Neuronal stem cell (in vitro differentiated cells): ENCODE measurements around the gene MMP19.
"Not testable (repeated sequence)": the region's sequence is repeated elsewhere in the genome, so short reads cannot be mapped to it uniquely, and the experiment has no call there.

Experiments
- DNase-seq: peaks from one replicate; pipeline ENCODE4 v3.0.0-alpha.2; 2013; ENCODE audit warnings: low spot score
- H2AFZ ChIP-seq: one replicate; pipeline ENCODE4 v1.6.1; 2013; ENCODE audit warnings: mild to moderate bottlenecking, low read length, inconsistent platforms
- H2AK5ac ChIP-seq: 2 replicates; pipeline ENCODE4 v1.6.1; 2013; ENCODE audit warnings: low read depth, mild to moderate bottlenecking, inconsistent platforms, low read length, moderate library complexity, mixed read lengths
- H2BK120ac ChIP-seq: 2 replicates; pipeline ENCODE4 v1.6.1; 2013; ENCODE audit warnings: low read depth, mild to moderate bottlenecking, inconsistent platforms, low read length, moderate library complexity, mixed read lengths
- H2BK12ac ChIP-seq: one replicate; pipeline ENCODE4 v1.6.1; 2013; ENCODE audit warnings: low read length, inconsistent platforms
- H2BK15ac ChIP-seq: 2 replicates; pipeline ENCODE4 v1.6.1; 2013; ENCODE audit warnings: mild to moderate bottlenecking, low read length, inconsistent platforms, mixed read lengths
- H2BK5ac ChIP-seq: one replicate; pipeline ENCODE4 v1.6.1; 2013; ENCODE audit warnings: inconsistent platforms, mild to moderate bottlenecking, low read length, moderate library complexity
- H3K14ac ChIP-seq: one replicate; pipeline ENCODE4 v1.6.1; 2013; ENCODE audit warnings: low read length, inconsistent platforms
- H3K18ac ChIP-seq: 2 replicates; pipeline ENCODE4 v1.6.1; 2013; ENCODE audit warnings: low read length, inconsistent platforms
- H3K23ac ChIP-seq: 2 replicates; pipeline ENCODE4 v1.6.1; 2013; ENCODE audit warnings: low read depth, mild to moderate bottlenecking, mixed read lengths, low read length, inconsistent platforms; ENCODE audit not compliant: poor library complexity
- H3K27ac ChIP-seq: replicated peaks from 3 replicates; pipeline ENCODE4 v1.5.1; 2013; ENCODE audit warnings: low read length, inconsistent platforms
- H3K27me3 ChIP-seq, 3 experiments: 2 replicates each; pipeline ENCODE4 v1.6.1; 2013; ENCODE audit warnings: low read length in 3 of 3, mild to moderate bottlenecking in 2 of 3, inconsistent platforms in 1 of 3, low read depth in 1 of 3, mixed read lengths in 1 of 3, moderate library complexity in 1 of 3; ENCODE audit not compliant: control insufficient read depth in 3 of 3, insufficient read depth in 3 of 3
- H3K36me3 ChIP-seq, 2 donors: replicated peaks in 1 of 2; 2 replicates each; pipeline ENCODE4 v1.6.1; 2013; ENCODE audit warnings: low read length in 2 of 2; ENCODE audit not compliant: control insufficient read depth in 2 of 2, insufficient read depth in 2 of 2
- H3K4ac ChIP-seq: 2 replicates; pipeline ENCODE4 v1.6.1; 2013; ENCODE audit warnings: inconsistent platforms, mild to moderate bottlenecking, low read length, moderate library complexity
- H3K4me1 ChIP-seq, 2 donors: 1 replicate in 1 of 2; 2 replicates in 1 of 2; pipeline ENCODE4 v1.6.1; 2013; ENCODE audit warnings: low read length in 2 of 2, low read depth in 1 of 2; ENCODE audit not compliant: control insufficient read depth in 2 of 2, insufficient read depth in 1 of 2
- H3K4me2 ChIP-seq: one replicate; pipeline ENCODE4 v1.6.1; 2013; ENCODE audit warnings: mild to moderate bottlenecking, low read length, inconsistent platforms; ENCODE audit not compliant: insufficient read depth, poor library complexity, severe bottlenecking
- H3K4me3 ChIP-seq, 2 donors: 2 replicates each; pipeline ENCODE4 v1.5.1; 2013; ENCODE audit warnings: low read length in 2 of 2, mild to moderate bottlenecking in 2 of 2, inconsistent platforms in 1 of 2, moderate library complexity in 1 of 2
- H3K79me1 ChIP-seq: one replicate; pipeline ENCODE4 v1.6.1; 2013; ENCODE audit warnings: low read depth, mild to moderate bottlenecking, inconsistent platforms, low read length, moderate library complexity
- H3K9ac ChIP-seq: one replicate; pipeline ENCODE4 v1.6.1; 2013; ENCODE audit warnings: mild to moderate bottlenecking, low read depth, low read length, inconsistent platforms; ENCODE audit not compliant: poor library complexity
- H3K9me3 ChIP-seq, 2 donors: replicated peaks in 1 of 2; 2 replicates each; pipeline versions ENCODE3 to v1.6.1; 2013; ENCODE audit warnings: low read length in 2 of 2, mild to moderate bottlenecking in 2 of 2, inconsistent platforms in 1 of 2, low read depth in 1 of 2, mixed read lengths in 1 of 2, moderate library complexity in 1 of 2; ENCODE audit not compliant: control insufficient read depth in 2 of 2, insufficient read depth in 1 of 2
- H4K8ac ChIP-seq: one replicate; pipeline ENCODE4 v1.6.1; 2013; ENCODE audit warnings: low read depth, mild to moderate bottlenecking, inconsistent platforms, low read length, moderate library complexity
- H4K91ac ChIP-seq: one replicate; pipeline ENCODE4 v1.6.1; 2013; ENCODE audit warnings: low read length, low read depth, mild to moderate bottlenecking, inconsistent platforms; ENCODE audit not compliant: poor library complexity
- WGBS, 2 donors: extraction: QIAGEN DNeasy Blood & Tissue Kit; methylation state at CpG; one replicate each; pipeline ENCODE4 v1.1.7; 2013; ENCODE audit warnings: missing lambda C conversion rate in 2 of 2, mixed read lengths in 1 of 2; ENCODE audit not compliant: insufficient read length in 2 of 2, insufficient replicate concordance in 1 of 2; ENCODE audit errors: extremely low coverage in 2 of 2; 5-methylcytosine and 5-hydroxymethylcytosine counted together

Gene MMP19

DNA sequence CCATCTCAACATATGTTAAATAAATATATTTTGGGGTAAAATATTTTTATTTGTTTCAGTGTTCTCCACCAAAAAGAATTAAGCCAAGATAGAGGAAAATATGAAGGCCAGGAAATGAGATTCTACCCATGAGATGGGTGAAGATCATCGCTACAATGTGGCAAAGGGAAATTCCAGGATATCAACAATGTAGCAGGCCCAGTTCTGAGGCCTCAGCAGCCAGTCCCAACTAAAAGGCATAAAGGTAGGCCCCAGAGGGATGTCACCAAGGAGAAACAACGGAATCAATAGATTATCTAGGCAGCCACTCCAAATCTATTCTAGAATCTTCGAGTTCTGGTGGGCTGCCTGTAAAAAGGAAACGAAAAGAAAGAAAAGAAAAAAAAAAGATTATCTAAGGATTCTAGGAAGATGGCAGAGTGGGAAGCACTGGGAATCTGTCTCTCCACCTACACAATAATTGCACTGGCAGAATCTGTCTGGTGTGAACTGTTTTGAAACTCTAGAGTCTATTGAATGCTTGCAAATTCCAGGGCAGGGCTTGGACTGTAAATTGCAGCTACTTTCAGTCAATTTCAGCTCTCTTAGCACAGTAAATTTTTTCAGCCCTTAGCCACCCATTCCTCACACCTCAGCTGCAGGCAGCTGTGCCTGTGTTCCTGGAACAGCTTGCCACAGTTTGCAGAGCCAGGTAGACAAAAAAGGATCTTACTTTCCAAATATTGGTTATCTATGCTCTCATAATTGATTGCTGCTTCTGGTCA, 33.1 kb upstream of the MMP19 start:
- WGBS, 2 donors = no CpG with 5 or more reads among the region's 4 CpGs

GRCh38 chr12:55874443-55874842, 31.7 kb upstream of the MMP19 start:
- H3K18ac ChIP-seq = no peak overlapping the region
- H3K27me3 ChIP-seq = no peaks in the 10 kb centered on the region
- H4K91ac ChIP-seq = no peak overlapping the region
- no peak overlapping the region for H3K4ac ChIP-seq
- no peak overlapping the region for H3K27ac ChIP-seq
- no peak overlapping the region for H3K4me3 ChIP-seq
- H2AFZ ChIP-seq = peak overlapping the region; percentile 15
- H2AK5ac ChIP-seq = no peak overlapping the region
- H3K36me3 ChIP-seq = no peaks in the 10 kb centered on the region
- no peak overlapping the region for H2BK15ac ChIP-seq
- H2BK5ac ChIP-seq = no peak overlapping the region
- H2BK12ac ChIP-seq = no peak overlapping the region
- H3K14ac ChIP-seq = no peak overlapping the region
- WGBS, 2 donors = no CpG with 5 or more reads among the region's 2 CpGs
- no peak overlapping the region for H3K9ac ChIP-seq
- no peaks in the 10 kb centered on the region for H3K79me1 ChIP-seq
- peaks cover 2 to 3% of the 10 kb centered on the region in 2 donors for H3K4me1 ChIP-seq
- no peak for DNase-seq
- H3K23ac ChIP-seq = no peak overlapping the region
- H2BK120ac ChIP-seq = no peak overlapping the region
- H4K8ac ChIP-seq = no peak overlapping the region
- peaks cover 0 to 5% of the 10 kb centered on the region in 2 donors for H3K9me3 ChIP-seq
- H3K4me2 ChIP-seq = no peak overlapping the region

More for the DNA sequence above, 33.1 kb upstream of the MMP19 start:
- DNase-seq = no peak
- Histone ChIP-seq H3K4me3 (no peak overlapping the region), H2BK15ac (no peak overlapping the region), H3K27me3 (no peaks in the 10 kb centered on the region), H3K9ac (no peak overlapping the region), H3K14ac (no peak overlapping the region), H3K23ac (no peak overlapping the region), H2AK5ac (no peak overlapping the region), H3K4me2 (no peak overlapping the region), H2BK5ac (no peak overlapping the region), H3K18ac (no peak overlapping the region), H3K27ac (no peak overlapping the region), H3K79me1 (no peaks in the 10 kb centered on the region), H3K4me1 (peaks cover 2 to 3% of the 10 kb centered on the region in 2 donors), H2BK12ac (no peak overlapping the region), H4K8ac (no peak overlapping the region), H3K36me3 (no peaks in the 10 kb centered on the region), H2BK120ac (no peak overlapping the region), H4K91ac (no peak overlapping the region), H2AFZ (peak overlapping the region; percentile 56), H3K9me3 (peaks cover 0 to 5% of the 10 kb centered on the region in 2 donors), H3K4ac (no peak overlapping the region)

DNA sequence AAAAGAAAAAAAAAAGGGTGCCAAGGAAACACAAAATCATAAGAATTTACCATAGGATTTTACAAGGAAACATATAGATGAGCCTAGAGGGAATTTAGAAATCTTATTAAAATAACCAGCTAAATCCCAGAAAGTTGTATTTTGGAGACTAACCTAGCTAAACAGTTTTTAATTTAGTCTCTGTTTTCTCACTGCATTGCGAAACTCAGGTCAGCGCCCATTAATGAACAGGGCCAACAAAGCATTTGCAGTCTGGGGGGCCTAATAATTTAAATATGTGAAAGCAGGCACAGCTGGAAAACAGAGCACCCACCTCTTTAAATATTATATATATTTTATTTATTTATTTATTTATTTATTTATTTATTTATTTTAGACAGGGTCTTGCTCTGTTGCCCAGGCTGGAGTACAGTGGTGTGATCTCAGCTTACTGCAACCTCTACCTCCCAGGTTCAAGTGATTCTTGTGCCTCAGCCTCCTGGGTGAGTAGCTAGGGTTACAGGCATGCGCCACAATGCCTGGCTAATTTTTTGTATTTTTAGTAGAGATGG, 23.8 kb upstream of the MMP19 start:
- not testable (repeated sequence) for H3K4me3 ChIP-seq, H3K9ac ChIP-seq, H2AK5ac ChIP-seq, H3K4ac ChIP-seq, H3K14ac ChIP-seq, H3K9me3 ChIP-seq, H2AFZ ChIP-seq, H3K4me1 ChIP-seq, H3K4me2 ChIP-seq, H3K36me3 ChIP-seq, H3K27ac ChIP-seq, H3K79me1 ChIP-seq, H2BK5ac ChIP-seq, H4K8ac ChIP-seq, H3K27me3 ChIP-seq, DNase-seq, H3K23ac ChIP-seq, H2BK15ac ChIP-seq, H4K91ac ChIP-seq, H2BK120ac ChIP-seq, H3K18ac ChIP-seq, H2BK12ac ChIP-seq
- no CpG with 5 or more reads among the region's 3 CpGs for WGBS, 2 donors

GRCh38 chr12:55865327-55865726, 22.6 kb upstream of the MMP19 start:
- no peak overlapping the region for H2BK15ac ChIP-seq
- no peak overlapping the region for H2BK5ac ChIP-seq
- DNase-seq = no peak
- no peak overlapping the region for H3K18ac ChIP-seq
- no peaks in the 10 kb centered on the region for H3K79me1 ChIP-seq
- H3K9me3 ChIP-seq = peaks cover 2 to 4% of the 10 kb centered on the region in 2 donors
- H2BK12ac ChIP-seq = no peak overlapping the region
- no peak overlapping the region for H3K4me2 ChIP-seq
- no peak overlapping the region for H3K4me3 ChIP-seq
- H3K23ac ChIP-seq = no peak overlapping the region
- no peaks in the 10 kb centered on the region for H3K27me3 ChIP-seq
- no peak overlapping the region for H4K91ac ChIP-seq
- H2AK5ac ChIP-seq = no peak overlapping the region
- no CpG with 5 or more reads among the region's 2 CpGs for WGBS, 2 donors
- no peak overlapping the region for H2BK120ac ChIP-seq
- H3K27ac ChIP-seq = no peak overlapping the region
- H4K8ac ChIP-seq = no peak overlapping the region
- no peaks in the 10 kb centered on the region for H3K4me1 ChIP-seq
- H3K36me3 ChIP-seq = no peaks in the 10 kb centered on the region
- no peak overlapping the region for H2AFZ ChIP-seq
- no peak overlapping the region for H3K14ac ChIP-seq
- no peak overlapping the region for H3K9ac ChIP-seq
- H3K4ac ChIP-seq = no peak overlapping the region
